Osteoblast (primary cell): Measurements from ENCODE around the gene PRKCA. TPM values are rescaled to one million over a fixed set of nuclear protein-coding genes. Genes with fewer than 3 reads are reported as not detected.

ENCODE experiments used
- DNase-seq: peaks from one replicate; pipeline ENCODE4 v3.0.0; 2011; ENCODE audit warnings: low spot score, mixed read lengths; ENCODE audit not compliant: insufficient read length; ENCODE audit errors: missing footprints
- H2AFZ ChIP-seq: 2 replicates; pipeline ENCODE4 v1.6.0; 2011; ENCODE audit warnings: mild to moderate bottlenecking, low read length
- H3K27ac ChIP-seq: 2 replicates; pipeline ENCODE4 v1.5.1; 2011; ENCODE audit warnings: mild to moderate bottlenecking, low read depth, low read length, moderate library complexity
- H3K27me3 ChIP-seq: 2 replicates; pipeline ENCODE4 v1.6.0; 2012; ENCODE audit warnings: mild to moderate bottlenecking, control low read depth, inconsistent platforms, low read length, moderate library complexity; ENCODE audit not compliant: insufficient read depth
- H3K36me3 ChIP-seq: 2 replicates; pipeline ENCODE4 v1.5.1; 2011; ENCODE audit warnings: mild to moderate bottlenecking, low read length, control low read depth, moderate library complexity; ENCODE audit not compliant: insufficient read depth
- H3K4me1 ChIP-seq: 2 replicates; pipeline ENCODE4 v1.5.1; 2011; ENCODE audit warnings: mild to moderate bottlenecking, low read length, control low read depth, moderate library complexity; ENCODE audit not compliant: insufficient read depth
- H3K4me2 ChIP-seq: 2 replicates; pipeline ENCODE4 v1.6.0; 2011; ENCODE audit warnings: mild to moderate bottlenecking, low read length; ENCODE audit not compliant: insufficient read depth
- H3K4me3 ChIP-seq: fragments of 200-600 bp; sonication (generic); 3 replicates; pipeline ENCODE4 v1.5.1; 2012; ENCODE audit warnings: mild to moderate bottlenecking, low read length, inconsistent platforms; ENCODE audit not compliant: insufficient read depth
- H3K79me2 ChIP-seq: 2 replicates; pipeline ENCODE4 v1.6.0; 2012; ENCODE audit warnings: mild to moderate bottlenecking, low read length, control low read depth, inconsistent platforms; ENCODE audit not compliant: insufficient read depth
- H3K9me3 ChIP-seq: 2 replicates; pipeline ENCODE4 v1.5.1; 2011; ENCODE audit warnings: low read depth, low read length, control low read depth
- H4K20me1 ChIP-seq: 2 replicates; pipeline ENCODE4 v1.6.0; 2012; ENCODE audit warnings: mild to moderate bottlenecking, low read length, control low read depth; ENCODE audit not compliant: insufficient read depth
- CTCF ChIP-seq: IDR thresholded peaks from 2 replicates; pipeline ENCODE4 v1.5.1; 2011; ENCODE audit warnings: mild to moderate bottlenecking, low read depth, low read length, moderate library complexity; ENCODE audit errors: extremely low read depth
- total RNA-seq: library from RNA; depleted of rRNA; stranded (reverse); fragments of >200 nt; gene quantifications from 2 replicates; pipeline ENCODE4 v1.2.3, GENCODE V29; 2012

The PRKCA gene
- total RNA-seq, 1 donor: 46.0 TPM

- no peak for DNase-seq
- Histone ChIP-seq H3K4me2 (peak overlapping the region; percentile 84), H3K4me3 (peak overlapping the region; percentile 37), H4K20me1 (peaks cover 4% of the 10 kb centered on the region), H3K27ac (peak overlapping the region; percentile 96), H3K4me1 (peaks cover 31% of the 10 kb centered on the region), H3K36me3 (no peaks in the 10 kb centered on the region), H3K79me2 (peaks cover 61% of the 10 kb centered on the region), H3K9me3 (no peaks in the 10 kb centered on the region), H3K27me3 (no peaks in the 10 kb centered on the region), H2AFZ (no peak overlapping the region)
- no peak for TF ChIP-seq CTCF
Measured at GRCh38 chr17:66493283-66494019, 191.0 kb downstream of the PRKCA start.

GRCh38 chr17:66494023-66494803 is 191.8 kb downstream of the PRKCA start:
- peaks cover 31% of the 10 kb centered on the region for H3K4me1 ChIP-seq
- peaks cover 4% of the 10 kb centered on the region for H4K20me1 ChIP-seq
- H3K79me2 ChIP-seq: peaks cover 62% of the 10 kb centered on the region
- peak overlapping the region; percentile 37 for H3K4me3 ChIP-seq
- DNase-seq: peak; percentile 94
- H3K9me3 ChIP-seq: no peaks in the 10 kb centered on the region
- no peaks in the 10 kb centered on the region for H3K27me3 ChIP-seq
- no peaks in the 10 kb centered on the region for H3K36me3 ChIP-seq
- peak overlapping the region; percentile 84 for H3K4me2 ChIP-seq
- no peak for TF ChIP-seq CTCF
- H3K27ac ChIP-seq: peak overlapping the region; percentile 96
- H2AFZ ChIP-seq: no peak overlapping the region

GRCh38 chr17:66495035-66495434 is 192.6 kb downstream of the PRKCA start:
- H3K27ac ChIP-seq: peak overlapping the region; percentile 96
- H4K20me1 ChIP-seq: peaks cover 4% of the 10 kb centered on the region
- no peaks in the 10 kb centered on the region for H3K9me3 ChIP-seq
- peaks cover 31% of the 10 kb centered on the region for H3K4me1 ChIP-seq
- no peak for DNase-seq
- no peak overlapping the region for H2AFZ ChIP-seq
- H3K4me3 ChIP-seq: no peak overlapping the region
- no peak overlapping the region for H3K4me2 ChIP-seq
- peaks cover 66% of the 10 kb centered on the region for H3K79me2 ChIP-seq
- H3K27me3 ChIP-seq: no peaks in the 10 kb centered on the region
- TF ChIP-seq CTCF: no peak
- H3K36me3 ChIP-seq: no peaks in the 10 kb centered on the region

- no peak overlapping the region for H3K4me2 ChIP-seq
- H3K36me3 ChIP-seq: no peaks in the 10 kb centered on the region
- H3K9me3 ChIP-seq: no peaks in the 10 kb centered on the region
- no peaks in the 10 kb centered on the region for H3K27me3 ChIP-seq
- no peak overlapping the region for H2AFZ ChIP-seq
- H3K79me2 ChIP-seq: peaks cover 69% of the 10 kb centered on the region
- no peak overlapping the region for H3K4me3 ChIP-seq
- no peak for DNase-seq
- peaks cover 31% of the 10 kb centered on the region for H3K4me1 ChIP-seq
- H3K27ac ChIP-seq: no peak overlapping the region
- no peak for TF ChIP-seq CTCF
- peaks cover 4% of the 10 kb centered on the region for H4K20me1 ChIP-seq
Measured at GRCh38 chr17:66496306-66496705, 193.9 kb downstream of the PRKCA start.
